Hematopoietic multipotent progenitor cell treated with erythropoietin and hydrocortisone succinate and interleukin-3 and kit ligand, for 6 days (in vitro differentiated cells): ENCODE measurements around the gene IGSF21.

Experiments
- DNase-seq: peaks from one replicate; pipeline ENCODE4 v3.0.0-alpha.2; 2015

Gene IGSF21

GRCh38 chr1:18373882-18374493, 266.4 kb downstream of the IGSF21 start:
- no peak for DNase-seq

DNA sequence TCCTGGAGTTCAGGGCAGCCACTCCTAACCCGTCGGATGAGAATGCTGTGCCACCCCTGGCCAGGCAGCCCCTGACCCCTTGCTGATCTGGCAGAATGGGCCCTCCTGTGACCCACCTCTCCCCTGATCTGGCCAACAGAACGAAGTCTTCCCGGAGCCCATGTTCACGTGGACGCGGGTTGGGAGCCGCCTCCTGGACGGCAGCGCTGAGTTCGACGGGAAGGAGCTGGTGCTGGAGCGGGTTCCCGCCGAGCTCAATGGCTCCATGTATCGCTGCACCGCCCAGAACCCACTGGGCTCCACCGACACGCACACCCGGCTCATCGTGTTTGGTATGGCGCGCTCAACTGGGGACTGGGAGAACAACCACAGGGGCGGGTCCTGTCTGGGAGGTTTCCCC, 269.1 kb downstream of the IGSF21 start:
- DNase-seq = no peak

GRCh38 chr1:18380288-18380687, 272.7 kb downstream of the IGSF21 start:
- DNase-seq = no peak

DNA sequence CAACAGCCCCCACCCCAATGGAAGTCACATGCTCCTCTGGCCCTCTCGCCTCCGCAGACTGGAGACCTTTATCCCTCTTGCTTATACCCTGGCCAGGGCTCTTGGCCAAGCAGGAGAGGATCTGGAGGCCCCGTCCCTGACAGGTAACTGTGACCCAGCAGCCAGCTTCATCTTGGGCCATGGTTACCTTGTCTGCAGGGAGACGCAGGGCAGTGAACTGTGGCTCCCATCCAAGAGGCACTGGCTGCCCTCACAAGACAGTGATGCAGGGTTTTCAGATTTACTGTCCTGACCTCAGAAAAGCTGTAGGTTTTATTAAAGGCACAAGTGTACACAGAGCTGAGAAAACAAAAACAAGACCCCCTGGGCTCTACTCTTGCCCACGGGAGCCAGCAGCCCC, 276.5 kb downstream of the IGSF21 start:
- no peak for DNase-seq

DNA sequence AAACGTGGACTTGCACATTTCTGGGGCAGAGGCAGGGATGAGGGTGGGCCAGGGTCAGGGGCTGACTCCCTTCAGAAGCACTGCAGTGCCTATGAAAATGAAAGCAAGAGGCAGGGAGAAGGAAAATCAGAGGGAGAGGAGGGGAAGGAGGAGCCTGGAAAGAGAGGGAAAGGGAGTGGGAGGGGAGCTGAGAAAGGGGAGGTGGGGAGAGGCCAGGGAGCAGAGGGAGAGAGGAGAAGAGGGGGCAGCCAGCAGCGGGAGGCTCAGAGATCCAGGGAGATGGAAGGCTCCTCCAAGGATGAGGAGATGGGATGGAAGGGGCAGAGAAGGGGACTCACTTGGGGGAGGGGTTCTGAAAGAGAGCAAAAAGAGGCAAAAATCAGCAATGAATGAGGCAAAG, 276.9 kb downstream of the IGSF21 start:
- no peak for DNase-seq

- no peak for DNase-seq
Measured at GRCh38 chr1:18385239-18385790, 277.7 kb downstream of the IGSF21 start.

DNA sequence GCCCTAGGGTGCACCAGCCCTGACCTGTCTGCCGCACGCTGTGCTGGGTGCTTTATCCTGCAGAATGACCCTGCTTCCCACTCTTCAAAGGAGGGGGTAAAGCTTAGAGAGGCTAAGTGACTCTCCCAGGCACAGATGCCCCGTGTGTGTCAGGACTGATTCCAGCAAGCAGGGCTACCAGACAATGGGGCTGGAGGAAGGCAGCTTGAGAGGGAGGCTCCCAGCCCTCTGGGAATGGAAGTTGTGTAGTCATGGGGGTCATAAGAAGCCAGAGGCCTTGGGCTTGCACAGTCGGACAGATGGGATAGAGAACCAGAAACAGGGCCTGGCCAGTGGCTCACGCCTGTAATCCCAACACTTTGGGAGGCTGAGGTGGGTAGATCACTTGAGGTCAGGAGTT, 279.0 kb downstream of the IGSF21 start:
- DNase-seq = no peak

DNA sequence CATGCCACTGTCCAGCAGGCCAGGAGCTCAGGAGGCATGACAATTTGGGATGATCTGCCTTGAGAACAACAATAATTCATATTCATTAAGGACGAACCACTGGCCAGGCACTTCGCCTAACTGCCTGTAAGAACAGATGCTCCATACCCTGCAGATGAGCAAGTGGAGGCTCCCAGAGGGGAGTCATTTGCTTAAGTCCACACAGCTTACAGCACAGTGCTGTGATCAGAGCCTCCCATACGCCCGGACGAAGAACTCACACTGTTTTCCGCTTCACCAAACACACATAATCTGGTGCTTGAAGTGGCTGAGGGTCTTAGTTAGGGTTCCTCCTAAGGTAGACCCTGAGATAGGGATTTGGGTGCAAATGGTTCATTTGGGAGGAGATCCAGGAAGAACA, 279.7 kb downstream of the IGSF21 start:
- DNase-seq = no peak

GRCh38 chr1:18390953-18391352, 283.4 kb downstream of the IGSF21 start:
- no peak for DNase-seq

GRCh38 chr1:18394563-18395156, 287.1 kb downstream of the IGSF21 start:
- DNase-seq = no peak

DNA sequence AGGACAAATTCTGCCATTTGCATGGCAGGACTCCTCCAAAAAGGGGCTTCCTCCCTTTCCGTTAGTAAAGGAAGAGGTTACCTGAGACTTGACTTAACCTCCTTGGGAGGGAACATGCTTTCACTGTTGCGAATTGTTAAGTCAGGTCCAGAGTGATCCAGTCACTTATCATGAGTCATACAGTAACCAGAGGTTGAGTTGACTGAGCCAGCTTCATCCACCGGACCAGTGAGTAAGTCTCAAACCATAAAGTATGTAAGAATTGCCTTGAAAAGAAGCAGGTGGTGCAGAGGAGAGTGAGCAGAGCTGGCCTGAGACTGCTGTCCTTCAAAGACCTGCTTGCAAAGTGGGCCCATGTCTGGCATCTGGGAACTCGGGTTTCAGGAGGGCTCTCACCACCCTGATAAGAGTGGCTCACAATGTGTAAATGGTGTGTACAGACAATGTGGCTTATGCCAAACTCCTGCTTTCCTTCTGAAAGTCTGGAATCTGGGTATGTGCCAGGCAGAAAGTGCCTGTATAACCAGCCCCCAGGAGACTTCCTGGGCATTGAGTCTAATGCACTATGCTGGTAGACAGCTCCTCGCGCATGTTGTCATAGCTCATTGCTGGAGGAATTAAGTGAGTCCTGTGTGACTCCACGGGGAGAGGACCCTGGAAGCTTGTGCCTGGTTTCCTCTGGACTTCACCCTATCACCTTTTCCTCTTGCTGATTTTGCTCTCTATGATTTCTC, 288.8 kb downstream of the IGSF21 start:
- DNase-seq = no peak

DNA sequence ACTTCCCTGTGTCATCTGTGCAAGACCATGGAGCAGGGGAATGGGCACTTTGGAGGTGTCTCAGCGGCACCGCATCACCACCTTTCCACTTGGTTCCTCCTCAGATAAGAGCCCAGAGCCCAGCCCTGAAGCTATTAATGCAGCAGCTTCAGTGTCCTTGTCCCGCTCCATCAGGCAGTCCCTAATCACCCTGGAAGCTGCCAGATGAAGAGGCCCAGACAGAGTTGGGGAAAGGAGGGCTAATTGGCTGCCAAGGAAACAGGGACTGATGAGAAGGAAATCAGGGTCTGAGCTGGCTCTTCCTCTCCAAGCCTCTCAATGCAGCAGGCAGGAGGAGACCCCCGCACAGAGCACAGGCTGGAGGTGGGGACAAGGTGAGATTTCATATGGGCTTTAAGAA, 290.0 kb downstream of the IGSF21 start:
- DNase-seq = no peak

GRCh38 chr1:18398791-18399530, 291.4 kb downstream of the IGSF21 start:
- DNase-seq = no peak

- DNase-seq = no peak
Measured at GRCh38 chr1:18400347-18401102, 292.9 kb downstream of the IGSF21 start.

DNA sequence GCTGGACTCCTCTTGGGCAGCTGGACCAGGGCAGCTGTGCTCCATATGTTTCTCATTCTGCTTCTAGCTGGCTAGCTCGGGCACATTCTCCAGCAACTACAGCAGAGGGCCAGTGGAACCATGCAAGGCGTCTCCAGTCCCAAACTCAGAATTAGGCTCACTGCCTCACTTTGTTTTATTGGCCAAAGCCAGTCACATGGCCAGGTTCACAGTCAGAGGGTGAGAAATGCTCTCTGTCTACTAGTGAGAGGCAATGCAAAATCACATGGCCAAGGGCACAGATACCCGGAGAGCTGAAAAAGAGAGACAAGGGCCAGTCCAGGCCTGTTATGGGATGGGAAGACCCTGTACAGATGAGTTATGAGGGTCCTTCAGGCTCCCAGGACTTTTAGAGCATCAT, 294.3 kb downstream of the IGSF21 start:
- no peak for DNase-seq

GRCh38 chr1:18404460-18404859, 296.9 kb downstream of the IGSF21 start:
- DNase-seq = no peak

DNA sequence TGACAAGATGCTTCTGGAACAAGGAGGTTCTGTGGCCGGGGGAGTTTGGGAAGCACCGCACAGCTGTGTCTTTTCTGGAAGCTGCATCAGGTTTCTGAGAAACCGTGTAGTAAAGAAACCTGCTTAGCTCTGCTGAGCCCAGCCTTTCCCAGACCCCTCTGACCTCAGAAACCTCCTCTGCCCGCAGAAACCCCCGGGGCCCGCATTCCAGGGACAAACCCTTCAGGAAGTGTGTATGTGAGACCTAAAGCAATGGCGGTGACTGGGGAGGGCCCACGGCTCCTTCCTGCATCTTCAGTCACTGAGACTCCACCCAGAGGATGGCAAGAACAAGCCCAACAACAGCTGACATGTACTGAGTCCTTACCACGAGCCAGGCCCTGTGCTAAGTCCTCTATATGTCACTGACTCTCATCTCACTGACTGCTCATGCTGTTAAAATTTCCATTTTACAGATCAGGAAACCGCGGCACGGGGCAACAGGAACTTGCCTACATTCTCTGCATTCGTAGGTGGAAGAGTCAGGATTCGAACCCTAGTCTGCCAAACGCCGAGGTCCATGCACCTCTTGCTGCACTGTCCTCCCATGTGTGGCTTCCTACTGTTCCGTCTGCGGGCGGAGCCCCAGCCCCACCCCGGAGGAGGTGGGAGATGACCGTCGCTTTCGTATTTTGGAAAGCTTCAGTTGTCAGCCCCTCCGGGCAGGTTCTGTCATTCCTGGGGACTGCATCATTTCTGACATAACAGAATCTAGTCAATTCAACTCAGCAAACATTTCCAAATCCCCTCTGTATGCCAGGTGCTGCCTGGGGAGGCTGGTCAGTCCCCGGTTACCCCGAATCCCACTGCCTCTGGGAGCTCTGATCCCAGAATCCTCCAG, 299.8 kb downstream of the IGSF21 start:
- no peak for DNase-seq

DNA sequence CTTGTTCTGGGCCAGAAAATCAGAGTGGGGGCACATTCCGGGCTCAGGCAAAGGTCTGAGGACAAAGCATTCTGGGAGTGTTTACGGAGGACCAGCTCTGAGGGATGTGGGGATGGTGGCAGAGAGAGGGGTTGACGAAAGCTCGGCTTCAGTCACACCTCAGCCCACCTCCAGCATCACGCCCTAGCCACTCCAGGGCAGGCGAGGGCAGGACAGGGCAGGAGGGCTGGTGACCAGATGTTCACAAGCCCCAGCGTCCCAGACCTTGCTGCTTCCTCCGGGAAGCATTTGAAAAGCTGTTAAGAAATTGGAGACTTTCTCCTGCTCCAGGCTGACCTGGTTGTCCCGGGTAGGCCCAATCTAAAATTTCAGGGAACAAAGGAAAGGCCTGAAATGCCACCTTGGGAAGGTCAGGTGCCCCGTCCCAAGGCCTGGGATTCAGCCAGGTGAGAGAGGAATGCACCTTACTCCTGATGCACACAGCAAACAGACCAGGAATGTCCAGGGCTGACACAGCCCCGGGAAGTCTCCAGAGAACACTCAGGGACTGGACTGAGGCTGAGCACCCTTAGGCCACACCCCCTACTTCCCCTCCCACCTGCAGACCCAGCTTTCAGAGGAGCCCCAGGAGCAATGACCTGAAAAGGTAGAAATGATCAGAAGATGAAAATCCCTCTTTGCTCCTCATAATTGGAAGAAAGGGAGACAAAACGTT, 301.2 kb downstream of the IGSF21 start:
- no peak for DNase-seq

DNA sequence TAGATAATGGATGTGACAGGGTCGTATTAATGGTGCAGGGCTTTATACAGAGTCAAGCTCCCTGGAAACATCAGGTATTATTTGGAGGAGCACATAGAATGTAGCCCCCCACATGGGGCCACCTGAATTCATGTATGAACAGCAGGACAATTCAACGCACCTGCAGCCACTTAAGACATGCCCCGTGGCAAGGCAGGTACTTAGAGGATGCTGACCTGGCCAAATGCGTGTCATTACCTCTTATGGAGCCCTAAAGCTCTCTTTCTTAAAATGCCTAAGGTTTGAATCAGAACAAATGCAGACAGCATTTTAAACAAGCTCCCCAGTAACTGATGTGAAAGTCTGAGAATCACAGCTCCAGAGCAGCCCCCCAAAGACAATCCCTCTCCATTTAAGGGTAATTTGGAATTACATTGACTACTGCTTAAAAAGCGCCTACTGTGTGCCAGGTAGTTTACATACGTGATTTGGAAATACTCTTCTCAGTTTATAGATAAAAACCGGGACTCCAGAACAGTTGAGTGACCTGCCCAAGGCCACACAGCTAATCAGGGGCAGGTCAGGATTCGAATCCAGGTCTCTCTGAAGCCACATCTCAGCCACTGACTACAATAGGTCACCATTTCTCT, 302.1 kb downstream of the IGSF21 start:
- no peak for DNase-seq

DNA sequence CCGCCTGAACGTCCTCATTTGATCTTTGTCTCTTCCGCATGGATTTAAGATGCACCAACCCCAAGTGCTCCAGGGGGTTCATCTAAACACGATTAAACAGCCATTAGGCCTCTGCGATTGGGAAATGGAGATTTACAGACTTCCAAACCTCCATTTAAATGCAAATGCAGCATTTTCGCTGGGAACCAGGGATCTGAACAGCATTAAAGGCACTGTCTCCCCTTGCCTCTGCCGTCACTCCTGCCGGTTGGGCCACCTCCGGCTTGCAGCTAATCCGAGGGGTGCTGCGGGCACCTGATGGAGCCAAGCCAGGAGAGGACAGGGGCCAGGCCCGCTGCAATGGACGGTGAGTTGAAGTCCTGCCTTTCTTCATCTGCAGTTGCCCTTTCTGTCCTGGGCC, 302.8 kb downstream of the IGSF21 start:
- no peak for DNase-seq
